Mesodermal cell (in vitro differentiated cells): ENCODE measurements around the gene GSG1L.
"Not testable (repeated sequence)": the region's sequence is repeated elsewhere in the genome, so short reads cannot be mapped to it uniquely, and the experiment has no call there.

Source experiments
- H3K27ac ChIP-seq: 2 replicates; pipeline ENCODE4 v1.7.0; 2013; ENCODE audit warnings: mild to moderate bottlenecking, low read depth, low read length, moderate library complexity; ENCODE audit not compliant: severe bottlenecking
- H3K36me3 ChIP-seq: 2 replicates; pipeline ENCODE4 v1.7.1; 2013; ENCODE audit warnings: mild to moderate bottlenecking, low read length, moderate library complexity; ENCODE audit not compliant: control insufficient read depth, insufficient read depth
- H3K4me1 ChIP-seq: one replicate; pipeline ENCODE4 v1.7.1; 2013; ENCODE audit warnings: mild to moderate bottlenecking, low read length; ENCODE audit not compliant: insufficient read depth, control insufficient read depth, poor library complexity, severe bottlenecking
- H3K4me3 ChIP-seq: 2 replicates; pipeline ENCODE4 v1.7.0; 2013; ENCODE audit warnings: low read length, control low read depth, mild to moderate bottlenecking; ENCODE audit not compliant: insufficient read depth, poor library complexity, severe bottlenecking; ENCODE audit errors: extremely low read depth
- H3K9me3 ChIP-seq: 2 replicates; pipeline ENCODE4 v1.7.1; 2013; ENCODE audit warnings: mild to moderate bottlenecking, low read length, moderate library complexity; ENCODE audit not compliant: control insufficient read depth
- WGBS, 2 experiments: methylation state at CpG; one replicate each; pipeline ENCODE4 v1.1.5; 2013; ENCODE audit warnings: missing lambda C conversion rate in 2 of 2; ENCODE audit not compliant: insufficient coverage in 2 of 2; 5-methylcytosine and 5-hydroxymethylcytosine counted together

GSG1L gene

DNA sequence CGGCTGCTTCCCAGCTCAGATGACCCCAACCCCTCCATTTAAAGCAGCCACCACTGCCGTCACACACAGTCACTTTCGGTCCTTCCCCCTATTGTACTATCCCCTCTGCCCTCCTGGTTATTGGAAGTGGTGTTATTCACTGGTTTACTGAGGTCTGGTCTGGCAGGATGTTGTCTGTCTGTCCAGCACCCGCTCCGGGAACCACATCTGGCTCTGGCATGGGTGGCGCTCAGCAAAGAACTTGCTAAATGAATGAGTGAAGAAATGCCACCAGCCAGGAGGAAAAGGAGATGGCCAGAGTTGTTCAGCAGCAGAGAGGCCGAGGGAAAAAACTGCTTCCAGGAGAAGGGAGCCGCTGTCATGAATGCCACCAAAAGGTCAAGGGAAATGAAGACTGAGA, 161.6 kb downstream of the GSG1L start:
- H3K4me1 ChIP-seq = no peaks in the 10 kb centered on the region
- WGBS, 2 experiments = 84 to 93% methylated on average over 6 of the region's 8 CpGs
- H3K36me3 ChIP-seq = no peaks in the 10 kb centered on the region
- H3K4me3 ChIP-seq = no peak overlapping the region
- no peaks in the 10 kb centered on the region for H3K9me3 ChIP-seq
- H3K27ac ChIP-seq = no peak overlapping the region

DNA sequence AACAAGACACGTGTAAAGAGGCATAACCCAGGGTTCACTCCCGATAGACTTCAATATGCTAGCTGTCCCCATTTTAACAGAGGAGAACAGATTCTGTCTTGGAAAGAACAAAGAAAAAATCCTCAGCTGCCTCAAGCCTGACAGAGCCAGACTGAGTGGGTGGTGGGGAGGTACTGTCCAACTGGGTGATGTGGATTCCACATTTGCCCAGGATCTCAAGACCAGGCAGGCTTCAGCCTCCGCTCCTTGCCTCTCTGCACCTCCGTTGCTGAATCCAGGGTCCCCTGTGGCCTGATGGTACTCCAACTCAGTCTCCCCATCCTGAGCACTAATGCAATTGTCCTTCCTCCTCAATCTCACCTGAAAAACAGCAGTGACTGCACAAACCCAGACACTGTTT, 163.8 kb downstream of the GSG1L start:
- WGBS, 2 experiments = 76 to 89% methylated on average over 2 to 3 of the region's 4 CpGs
- no peaks in the 10 kb centered on the region for H3K9me3 ChIP-seq
- no peak overlapping the region for H3K27ac ChIP-seq

GRCh38 chr16:27894386-27894785, 169.1 kb downstream of the GSG1L start:
- no peaks in the 10 kb centered on the region for H3K4me1 ChIP-seq
- H3K27ac ChIP-seq = no peak overlapping the region
- no peak overlapping the region for H3K4me3 ChIP-seq
- WGBS, 2 experiments = 79 to 87% methylated on average over 7 to 8 of the region's 8 CpGs
- no peaks in the 10 kb centered on the region for H3K36me3 ChIP-seq
- no peaks in the 10 kb centered on the region for H3K9me3 ChIP-seq

More for the DNA sequence above, 163.8 kb downstream of the GSG1L start:
- Histone ChIP-seq H3K4me3 (no peak overlapping the region), H3K4me1 (no peaks in the 10 kb centered on the region), H3K36me3 (no peaks in the 10 kb centered on the region)

DNA sequence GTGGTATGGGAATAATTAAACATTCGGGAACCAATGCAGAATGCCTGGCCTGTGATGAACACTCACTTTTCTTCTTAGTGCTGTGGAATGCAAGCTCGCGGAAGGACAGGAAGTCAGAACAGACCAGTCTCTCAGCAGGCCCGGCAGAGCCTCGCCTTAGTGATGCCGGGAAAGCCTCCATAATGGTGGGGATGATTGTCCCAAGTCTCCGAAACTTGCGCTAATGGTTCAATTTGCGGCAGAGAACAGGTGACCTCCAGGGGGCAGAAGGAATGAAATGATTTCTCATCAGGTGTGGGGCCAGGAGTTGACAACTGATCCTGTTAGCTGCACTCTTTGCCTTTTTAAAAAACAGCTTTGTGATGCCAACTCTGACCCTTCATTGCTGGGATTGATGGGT, 170.6 kb downstream of the GSG1L start:
- H3K4me3 ChIP-seq = no peak overlapping the region
- H3K9me3 ChIP-seq = no peaks in the 10 kb centered on the region
- H3K4me1 ChIP-seq = no peaks in the 10 kb centered on the region
- H3K36me3 ChIP-seq = no peaks in the 10 kb centered on the region
- no peak overlapping the region for H3K27ac ChIP-seq
- 39 to 60% methylated on average over 9 of the region's 9 CpGs for WGBS, 2 experiments

- Histone ChIP-seq H3K4me3 (no peak overlapping the region), H3K9me3 (no peaks in the 10 kb centered on the region), H3K4me1 (no peaks in the 10 kb centered on the region), H3K36me3 (no peaks in the 10 kb centered on the region), H3K27ac (no peak overlapping the region)
- 56 to 60% methylated on average over 5 to 7 of the region's 12 CpGs for WGBS, 2 experiments
Observed at GRCh38 chr16:27890866-27891265, 172.6 kb downstream of the GSG1L start.

DNA sequence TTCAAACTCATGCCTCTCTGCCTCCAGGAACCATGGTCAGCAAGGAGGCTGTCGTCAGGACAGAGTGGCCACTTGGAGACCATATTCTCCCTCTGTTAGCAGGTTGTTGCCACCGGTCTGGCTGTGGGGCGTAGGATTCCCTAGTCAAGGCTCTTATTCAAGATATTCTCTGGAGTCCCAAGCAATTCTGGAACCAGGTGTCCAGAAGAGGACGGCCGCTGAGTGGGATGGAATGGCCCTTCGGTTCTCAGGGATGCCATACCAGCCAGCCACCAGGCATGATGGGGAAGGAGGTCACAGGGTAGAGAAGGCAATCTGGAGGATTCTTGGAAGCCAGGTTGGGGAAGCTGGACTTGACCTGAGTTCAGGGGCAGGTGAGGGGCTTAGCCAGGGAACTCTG, 173.5 kb downstream of the GSG1L start:
- H3K36me3 ChIP-seq = no peaks in the 10 kb centered on the region
- H3K4me3 ChIP-seq = no peak overlapping the region
- no peaks in the 10 kb centered on the region for H3K4me1 ChIP-seq
- H3K27ac ChIP-seq = no peak overlapping the region
- no peaks in the 10 kb centered on the region for H3K9me3 ChIP-seq
- WGBS, 2 experiments = 76 to 88% methylated on average over 4 to 6 of the region's 6 CpGs

GRCh38 chr16:27883576-27883975, 179.9 kb downstream of the GSG1L start:
- H3K36me3 ChIP-seq = no peaks in the 10 kb centered on the region
- WGBS, 2 experiments = 90 to 93% methylated on average over 2 of the region's 5 CpGs

DNA sequence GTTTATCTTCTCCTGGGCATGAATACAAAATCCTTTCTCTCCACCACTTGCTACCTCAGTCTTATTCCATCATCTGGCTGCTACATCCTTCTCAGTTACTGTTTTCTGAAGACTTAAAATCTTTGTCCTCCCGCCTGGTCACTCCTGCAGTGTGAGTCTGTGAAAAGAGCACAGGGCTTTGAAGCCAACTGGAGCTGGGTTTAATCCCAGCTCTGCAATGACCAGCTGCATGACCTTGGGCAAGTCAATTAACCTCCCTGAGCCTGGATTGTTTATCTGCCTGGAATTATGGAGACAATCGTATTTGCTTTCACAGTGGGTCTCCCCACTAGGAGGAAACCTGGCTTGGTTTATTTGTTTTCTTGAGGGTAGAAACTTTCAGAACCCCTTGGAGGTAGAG, 183.2 kb downstream of the GSG1L start:
- no peak overlapping the region for H3K4me3 ChIP-seq
- H3K9me3 ChIP-seq = no peaks in the 10 kb centered on the region
- H3K27ac ChIP-seq = no peak overlapping the region
- WGBS, 2 experiments = 67 to 83% methylated on average over 2 of the region's 2 CpGs
- no peaks in the 10 kb centered on the region for H3K36me3 ChIP-seq
- no peaks in the 10 kb centered on the region for H3K4me1 ChIP-seq

More at GRCh38 chr16:27883576-27883975, 179.9 kb downstream of the GSG1L start:
- no peaks in the 10 kb centered on the region for H3K4me1 ChIP-seq
- no peak overlapping the region for H3K27ac ChIP-seq
- H3K9me3 ChIP-seq = no peaks in the 10 kb centered on the region
- H3K4me3 ChIP-seq = no peak overlapping the region

DNA sequence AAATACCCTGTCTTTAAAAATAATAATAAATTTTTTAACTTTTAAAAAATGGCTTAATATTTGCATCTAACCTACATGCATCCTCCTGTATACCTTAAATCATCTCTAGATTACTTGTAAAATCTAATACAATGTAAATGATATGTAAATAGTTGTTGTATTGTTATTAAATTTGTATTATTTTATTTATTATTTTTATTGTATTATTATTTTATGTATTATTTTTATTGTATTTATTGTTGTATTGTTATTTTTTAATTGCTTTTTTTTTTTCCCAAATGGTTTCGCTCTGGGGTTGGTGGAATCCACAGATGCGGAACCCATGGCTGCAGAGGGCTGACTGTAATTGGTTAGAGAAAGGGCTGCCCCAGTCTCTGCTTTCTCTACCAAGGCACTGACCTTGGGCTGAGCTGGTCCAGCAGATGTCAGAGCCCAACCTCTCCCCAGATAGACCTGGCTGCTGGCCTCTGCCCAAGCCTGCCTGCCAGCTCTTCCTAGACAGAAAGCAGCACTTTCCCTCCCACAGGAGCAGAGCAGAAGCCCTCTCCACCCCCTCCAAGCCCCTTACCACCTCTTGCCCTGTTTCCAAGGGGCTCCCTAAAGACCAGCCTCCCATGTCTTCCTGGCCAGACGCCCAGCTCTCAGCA, 183.8 kb downstream of the GSG1L start:
- Histone ChIP-seq H3K27ac (no peak overlapping the region), H3K36me3 (no peaks in the 10 kb centered on the region), H3K4me3 (no peak overlapping the region), H3K4me1 (no peaks in the 10 kb centered on the region), H3K9me3 (peaks cover under 1% of the 10 kb centered on the region)
- 60 to 80% methylated on average over 1 of the region's 3 CpGs for WGBS, 2 experiments

GRCh38 chr16:27872627-27873026, 190.9 kb downstream of the GSG1L start:
- H3K27ac ChIP-seq, H3K4me3 ChIP-seq, H3K4me1 ChIP-seq, H3K36me3 ChIP-seq: not testable (repeated sequence)
- H3K9me3 ChIP-seq = peaks cover 17% of the 10 kb centered on the region
- 80 to 100% methylated on average over 1 of the region's 1 CpG for WGBS, 2 experiments

- WGBS, 2 experiments = 50 to 59% methylated on average over 3 to 4 of the region's 4 CpGs
Observed at GRCh38 chr16:27870116-27870798, 193.3 kb downstream of the GSG1L start.

More at GRCh38 chr16:27870116-27870798, 193.3 kb downstream of the GSG1L start:
- Histone ChIP-seq H3K4me1 (no peaks in the 10 kb centered on the region), H3K27ac (no peak overlapping the region), H3K9me3 (peaks cover 17% of the 10 kb centered on the region), H3K36me3 (no peaks in the 10 kb centered on the region), H3K4me3 (no peak overlapping the region)
